Stimulated activated naive B cell treated with anti-CD40 and anti-IgM and Interleukin-4, amounts not matched to agents 10 μg/mL and 1 μg/mL and 100 μg/mL, for 72 hours (primary cell): ENCODE data around the gene C18orf32.
"Not testable (repeated sequence)": the region's sequence is repeated elsewhere in the genome, so short reads cannot be mapped to it uniquely, and the experiment has no call there.

Source experiments
- ATAC-seq, 2 donors: fragments of 150-1000 bp; cut with Tn5 transposase; replicated peaks; 2 replicates each; pipeline ENCODE4 v1.10.0; 2021; ENCODE audit warnings: moderate library complexity in 1 of 2
- DNase-seq: peaks from one replicate; pipeline ENCODE4 v3.0.0; 2021
- H3K27ac Mint-ChIP-seq: one replicate; pipeline ENCODE4 v1.8.0; 2022; ENCODE audit warnings: mild to moderate bottlenecking, mixed read lengths
- H3K27me3 Mint-ChIP-seq, 2 donors: one replicate each; pipeline ENCODE4 v1.8.0; 2022; ENCODE audit warnings: mixed read lengths in 2 of 2
- H3K36me3 Mint-ChIP-seq, 2 donors: one replicate each; pipeline ENCODE4 v1.8.0; 2022; ENCODE audit warnings: mixed read lengths in 2 of 2, mild to moderate bottlenecking in 1 of 2
- H3K4me1 Mint-ChIP-seq, 2 donors: one replicate each; pipeline ENCODE4 v1.8.0; 2022; ENCODE audit warnings: mixed read lengths in 2 of 2, mild to moderate bottlenecking in 1 of 2
- H3K4me3 Mint-ChIP-seq, 2 donors: one replicate each; pipeline ENCODE4 v1.8.0; 2022; ENCODE audit warnings: mild to moderate bottlenecking in 2 of 2, mixed read lengths in 2 of 2, moderate library complexity in 1 of 2
- H3K9me3 Mint-ChIP-seq, 2 donors: one replicate each; pipeline ENCODE4 v1.8.0; 2022; ENCODE audit warnings: mixed read lengths in 2 of 2, mild to moderate bottlenecking in 1 of 2

Gene C18orf32

GRCh38 chr18:49486953-49487710 lies at the start of gene C18orf32:
Gene C18orf32 (minus strand): TSS chr18:49487234. CDS start chr18:49483748, 3,486 bp downstream.
- H3K27ac Mint-ChIP-seq, result peak within 1 kb of the TSS; percentile 96
- peak within 1 kb of the TSS; percentile 93 to 95 for H3K4me3 Mint-ChIP-seq
- DNase-seq, result peak; percentile 93
- ATAC-seq, result peak; percentile 90 to 95
- H3K27me3 Mint-ChIP-seq, result no peaks in the 10 kb centered on the region
- no peaks in the 10 kb centered on the region for H3K9me3 Mint-ChIP-seq
- H3K36me3 Mint-ChIP-seq, result peaks cover 48 to 57% of the 10 kb centered on the region in 2 donors
- peaks cover 19 to 68% of the 10 kb centered on the region in 2 donors for H3K4me1 Mint-ChIP-seq

- ATAC-seq (no peak), DNase-seq (no peak)
- H3K36me3 Mint-ChIP-seq, result no peaks in the 10 kb centered on the region
- no peaks in the 10 kb centered on the region for H3K4me1 Mint-ChIP-seq
- peaks cover 0 to 2% of the 10 kb centered on the region in 2 donors for H3K9me3 Mint-ChIP-seq
- peaks cover 0 to 6% of the 10 kb centered on the region in 2 donors for H3K27me3 Mint-ChIP-seq
- no peak overlapping the region for H3K27ac Mint-ChIP-seq
- no peak overlapping the region for H3K4me3 Mint-ChIP-seq
Observed at GRCh38 chr18:49534846-49535601, 48.0 kb upstream of the C18orf32 start.

- Mint-ChIP-seq H3K4me1 (no peaks in the 10 kb centered on the region), H3K27ac (no peak overlapping the region), H3K36me3 (no peaks in the 10 kb centered on the region), H3K4me3 (no peak overlapping the region), H3K9me3 (peaks cover 0 to 2% of the 10 kb centered on the region in 2 donors), H3K27me3 (peaks cover 6 to 12% of the 10 kb centered on the region in 2 donors)
- no peak for ATAC-seq
- no peak for DNase-seq
Observed at GRCh38 chr18:49531678-49532153, 44.7 kb upstream of the C18orf32 start.

GRCh38 chr18:49529596-49529995 lies 42.6 kb upstream of the C18orf32 start:
- Mint-ChIP-seq H3K9me3 (peaks cover 0 to 1% of the 10 kb centered on the region in 2 donors), H3K36me3 (no peaks in the 10 kb centered on the region), H3K27ac (no peak overlapping the region), H3K4me1 (no peaks in the 10 kb centered on the region), H3K27me3 (peaks cover 8 to 12% of the 10 kb centered on the region in 2 donors), H3K4me3 (no peak overlapping the region)
- DNase-seq (no peak), ATAC-seq (no peak)

GRCh38 chr18:49527631-49528327 lies 40.7 kb upstream of the C18orf32 start:
- Mint-ChIP-seq H3K9me3 (no peaks in the 10 kb centered on the region), H3K27ac (no peak overlapping the region), H3K36me3 (no peaks in the 10 kb centered on the region), H3K4me1 (no peaks in the 10 kb centered on the region), H3K4me3 (no peak overlapping the region), H3K27me3 (peaks cover 14 to 24% of the 10 kb centered on the region in 2 donors)
- no peak for DNase-seq
- ATAC-seq, result no peak

- Mint-ChIP-seq H3K27ac (no peak overlapping the region), H3K36me3 (no peaks in the 10 kb centered on the region), H3K9me3 (no peaks in the 10 kb centered on the region), H3K4me3 (no peak overlapping the region), H3K4me1 (no peaks in the 10 kb centered on the region), H3K27me3 (peaks cover 14 to 24% of the 10 kb centered on the region in 2 donors)
- DNase-seq (no peak), ATAC-seq (no peak)
Observed at GRCh38 chr18:49525981-49526380, 38.9 kb upstream of the C18orf32 start.

GRCh38 chr18:49524951-49525350 lies 37.9 kb upstream of the C18orf32 start:
- ATAC-seq, result no peak
- Mint-ChIP-seq H3K27me3 (peaks cover 14 to 24% of the 10 kb centered on the region in 2 donors), H3K36me3 (no peaks in the 10 kb centered on the region), H3K4me3 (no peak overlapping the region), H3K4me1 (no peaks in the 10 kb centered on the region), H3K27ac (no peak overlapping the region), H3K9me3 (no peaks in the 10 kb centered on the region)
- no peak for DNase-seq

- H3K4me3 Mint-ChIP-seq, result no peak overlapping the region
- DNase-seq, result no peak
- peaks cover 14 to 23% of the 10 kb centered on the region in 2 donors for H3K27me3 Mint-ChIP-seq
- H3K9me3 Mint-ChIP-seq, result no peaks in the 10 kb centered on the region
- H3K36me3 Mint-ChIP-seq, result no peaks in the 10 kb centered on the region
- H3K27ac Mint-ChIP-seq, result no peak overlapping the region
- no peak for ATAC-seq
- no peaks in the 10 kb centered on the region for H3K4me1 Mint-ChIP-seq
Observed at GRCh38 chr18:49524349-49524748, 37.3 kb upstream of the C18orf32 start.

- H3K4me1 Mint-ChIP-seq, H3K4me3 Mint-ChIP-seq, H3K36me3 Mint-ChIP-seq, H3K9me3 Mint-ChIP-seq, ATAC-seq, DNase-seq, H3K27ac Mint-ChIP-seq: not testable (repeated sequence)
- H3K27me3 Mint-ChIP-seq, result peaks cover 19 to 28% of the 10 kb centered on the region in 2 donors
Observed at GRCh38 chr18:49523580-49524093, 36.6 kb upstream of the C18orf32 start.

- Mint-ChIP-seq H3K27me3 (peaks cover 14 to 21% of the 10 kb centered on the region in 2 donors), H3K4me1 (no peaks in the 10 kb centered on the region), H3K9me3 (no peaks in the 10 kb centered on the region), H3K4me3 (no peak overlapping the region), H3K36me3 (no peaks in the 10 kb centered on the region), H3K27ac (peak overlapping the region; percentile 6)
- DNase-seq (no peak), ATAC-seq (no peak)
Observed at GRCh38 chr18:49521216-49521835, 34.3 kb upstream of the C18orf32 start.

- H3K4me1 Mint-ChIP-seq, result no peaks in the 10 kb centered on the region
- no peak overlapping the region for H3K4me3 Mint-ChIP-seq
- no peaks in the 10 kb centered on the region for H3K36me3 Mint-ChIP-seq
- H3K27ac Mint-ChIP-seq, result peak overlapping the region; percentile 6
- DNase-seq (no peak), ATAC-seq (no peak)
- peaks cover 14 to 21% of the 10 kb centered on the region in 2 donors for H3K27me3 Mint-ChIP-seq
- H3K9me3 Mint-ChIP-seq, result no peaks in the 10 kb centered on the region
Observed at GRCh38 chr18:49520661-49521145, 33.7 kb upstream of the C18orf32 start.

- no peak for DNase-seq
- no peaks in the 10 kb centered on the region for H3K9me3 Mint-ChIP-seq
- H3K4me1 Mint-ChIP-seq, result no peaks in the 10 kb centered on the region
- no peak overlapping the region for H3K27ac Mint-ChIP-seq
- no peak overlapping the region for H3K4me3 Mint-ChIP-seq
- ATAC-seq, result no peak
- H3K36me3 Mint-ChIP-seq, result no peaks in the 10 kb centered on the region
- H3K27me3 Mint-ChIP-seq, result peaks cover 8 to 19% of the 10 kb centered on the region in 2 donors
Observed at GRCh38 chr18:49519101-49519971, 32.3 kb upstream of the C18orf32 start.

GRCh38 chr18:49517483-49517882 lies 30.4 kb upstream of the C18orf32 start:
- no peaks in the 10 kb centered on the region for H3K4me1 Mint-ChIP-seq
- peaks cover 6 to 9% of the 10 kb centered on the region in 2 donors for H3K27me3 Mint-ChIP-seq
- H3K9me3 Mint-ChIP-seq, result no peaks in the 10 kb centered on the region
- H3K4me3 Mint-ChIP-seq, result no peak overlapping the region
- no peak overlapping the region for H3K27ac Mint-ChIP-seq
- DNase-seq (no peak), ATAC-seq (no peak)
- H3K36me3 Mint-ChIP-seq, result no peaks in the 10 kb centered on the region
